ENCODE results near the gene MEF2B.

Gene MEF2B

DNA sequence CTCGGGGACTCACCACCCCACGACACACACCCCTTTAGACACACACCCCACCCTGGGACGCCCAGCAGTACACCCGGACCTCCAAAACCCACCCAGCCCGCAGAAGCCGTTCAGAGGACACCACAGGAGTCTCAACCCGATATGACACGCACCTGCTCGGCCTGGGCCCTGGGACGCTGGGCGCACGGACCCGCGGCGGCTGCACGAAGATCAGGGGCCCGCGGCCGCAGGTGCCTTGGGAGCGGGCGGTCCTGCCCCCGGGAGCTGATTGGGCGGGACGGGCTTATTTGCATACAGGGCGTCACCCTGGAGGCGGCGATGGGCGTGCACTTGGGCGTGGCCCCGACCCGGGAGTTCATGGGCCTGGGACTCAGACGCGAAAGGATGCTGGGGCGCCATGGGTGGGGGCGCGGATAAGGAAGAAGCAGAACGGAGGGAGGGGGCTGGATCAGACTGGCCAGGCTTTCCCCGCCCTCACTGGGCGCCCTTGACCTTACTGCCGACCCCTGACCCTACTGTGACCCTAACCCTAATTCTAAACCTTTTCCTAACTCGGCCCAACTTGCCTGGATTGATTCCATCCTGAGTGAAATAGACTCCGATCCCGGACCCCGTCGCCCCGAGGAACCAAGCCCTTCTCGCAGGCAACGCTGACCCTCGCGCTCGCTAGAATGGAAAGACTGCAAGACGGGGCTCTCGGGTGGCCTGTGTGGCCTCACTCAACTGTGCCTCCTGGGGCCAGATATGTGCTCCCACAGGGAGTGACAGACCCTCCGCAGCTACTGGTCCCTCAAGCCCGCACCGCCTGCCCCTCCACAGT lies at the start of gene MEF2B:
TSS of gene MEF2B (minus strand) at position 211 of the 820 bp plus-strand sequence. CDS start 19,528 bp downstream, outside the sequence.
- DNase-seq (ENCODE audit: low spot score): peak; percentile 95

DNA sequence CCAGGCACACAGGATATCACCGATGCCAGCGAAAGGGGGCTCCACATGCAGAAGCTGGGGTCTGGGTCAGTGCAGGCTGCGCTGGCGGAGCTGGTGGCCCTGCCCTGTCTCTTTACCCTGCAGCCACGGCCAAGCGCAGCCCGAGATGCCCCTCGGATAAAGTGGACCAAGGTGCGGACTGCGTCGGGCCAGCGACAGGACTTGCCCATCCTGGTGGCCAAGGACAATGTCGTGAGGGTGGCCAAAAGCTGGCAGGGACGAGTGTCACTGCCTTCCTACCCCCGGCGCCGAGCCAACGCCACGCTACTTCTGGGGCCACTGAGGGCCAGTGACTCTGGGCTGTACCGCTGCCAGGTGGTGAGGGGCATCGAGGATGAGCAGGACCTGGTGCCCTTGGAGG lies 48.8 kb upstream of the MEF2B start:
- no peak for DNase-seq (ENCODE audit: low spot score)

DNA sequence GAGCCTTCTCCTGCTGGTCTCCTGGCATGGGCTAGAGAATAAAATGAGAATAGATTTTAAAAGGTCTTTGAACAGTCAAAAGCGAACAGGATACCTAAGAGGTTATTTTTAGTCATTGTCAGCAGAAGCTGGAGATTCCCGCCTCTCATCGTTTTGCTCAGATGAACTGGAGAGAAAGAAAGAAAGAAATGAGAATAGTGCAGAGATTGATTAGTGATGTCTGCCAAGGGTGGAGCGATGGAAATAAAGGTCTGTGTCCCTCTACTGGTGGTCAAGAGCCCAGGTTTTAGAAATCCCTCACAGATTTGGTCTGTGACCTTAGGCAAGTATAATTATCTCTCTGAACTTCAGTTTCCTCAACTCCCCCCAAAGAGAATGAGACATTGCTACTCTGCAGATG lies 47.0 kb upstream of the MEF2B start:
- no peak for DNase-seq (ENCODE audit: low spot score)

DNA sequence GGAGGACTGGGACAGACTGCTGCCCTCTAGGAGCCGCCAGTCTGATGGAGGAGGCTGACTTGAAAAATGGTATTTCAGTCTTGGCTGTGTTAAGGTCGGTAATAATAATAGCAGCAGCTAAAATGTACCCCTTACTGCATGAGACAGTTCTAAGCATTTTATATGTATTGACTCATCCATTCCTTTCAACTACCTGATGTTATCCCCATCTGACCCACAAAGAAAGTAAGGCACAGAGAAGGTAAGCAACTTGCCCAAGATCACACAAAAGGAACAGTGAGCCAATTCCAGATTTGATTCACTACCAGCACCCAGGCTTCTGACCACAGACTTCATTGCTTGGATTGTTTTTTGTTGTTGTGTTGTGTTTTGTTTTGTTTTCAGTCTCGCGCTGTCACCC lies 45.7 kb upstream of the MEF2B start:
- DNase-seq (ENCODE audit: low spot score): no peak

DNA sequence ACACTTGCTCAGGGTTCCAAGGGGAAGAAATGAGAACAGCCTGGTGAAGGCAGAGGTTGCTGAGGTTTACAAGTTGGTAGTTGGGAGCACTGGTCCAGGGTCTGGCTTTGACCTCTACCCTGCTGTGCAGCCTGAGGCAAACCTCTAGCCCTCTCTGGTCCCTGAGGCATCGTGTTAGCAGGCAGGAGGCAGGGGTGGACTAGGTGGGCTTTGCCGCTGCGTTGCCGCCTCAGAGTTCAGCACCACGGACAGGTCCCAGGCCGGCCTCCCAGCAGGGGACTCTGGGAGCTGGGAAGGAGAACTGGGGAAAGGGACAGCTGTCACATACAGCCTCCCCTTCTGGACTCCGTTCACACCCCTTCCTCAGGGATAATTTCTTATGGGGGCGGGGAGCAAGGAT lies 44.8 kb upstream of the MEF2B start:
- DNase-seq (ENCODE audit: low spot score): peak; percentile 73

DNA sequence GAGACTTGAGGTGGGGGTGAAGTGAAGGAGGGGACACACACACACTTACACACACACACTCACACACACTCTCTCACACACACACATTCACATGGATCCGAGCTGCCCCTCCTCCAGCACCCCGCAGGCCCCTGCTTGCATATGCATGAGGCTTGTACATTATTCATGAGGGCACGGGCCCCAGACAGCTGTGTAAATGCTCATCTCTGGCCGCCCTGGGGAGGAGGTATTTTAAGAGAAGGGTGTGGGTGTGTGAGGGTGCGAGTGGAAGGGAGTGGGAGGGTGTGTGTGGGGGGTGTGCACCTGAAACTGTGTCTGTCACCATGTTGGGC lies 44.1 kb upstream of the MEF2B start:
- no peak for DNase-seq (ENCODE audit: low spot score)

DNA sequence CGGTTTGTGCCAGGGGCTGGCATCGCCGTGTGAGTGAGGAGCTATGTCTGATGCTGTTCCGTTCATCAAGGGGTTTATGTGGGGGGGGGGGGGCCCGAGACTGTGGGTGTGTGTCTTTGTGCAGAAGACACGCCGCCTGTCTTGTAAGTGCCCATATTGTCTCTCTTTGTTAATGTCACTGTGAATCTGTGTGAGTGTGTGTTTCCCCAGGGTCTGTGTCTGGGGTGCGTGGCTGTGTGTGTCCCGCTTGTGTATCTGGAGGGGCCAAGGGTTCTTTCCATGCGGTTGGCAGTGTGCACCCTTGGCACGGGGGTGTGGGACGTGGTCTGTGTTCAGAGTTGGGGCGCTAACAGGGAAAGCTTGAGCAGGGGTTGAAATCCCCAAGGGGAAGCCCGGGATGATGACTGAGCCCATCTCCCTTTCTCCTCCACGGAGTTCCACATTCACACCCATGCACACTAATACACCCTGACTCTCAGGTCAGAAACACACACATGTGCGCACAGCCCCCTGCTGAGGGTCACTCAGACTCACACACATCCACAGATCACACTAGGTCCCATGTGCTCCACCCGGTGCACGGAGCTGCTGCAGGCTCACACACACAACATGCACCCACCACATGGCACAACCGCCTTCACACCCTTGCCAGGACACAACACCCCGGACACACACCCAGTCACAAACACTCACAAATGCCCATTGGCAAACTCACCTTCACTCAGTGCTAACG lies 43.5 kb upstream of the MEF2B start:
- DNase-seq (ENCODE audit: low spot score): no peak

DNA sequence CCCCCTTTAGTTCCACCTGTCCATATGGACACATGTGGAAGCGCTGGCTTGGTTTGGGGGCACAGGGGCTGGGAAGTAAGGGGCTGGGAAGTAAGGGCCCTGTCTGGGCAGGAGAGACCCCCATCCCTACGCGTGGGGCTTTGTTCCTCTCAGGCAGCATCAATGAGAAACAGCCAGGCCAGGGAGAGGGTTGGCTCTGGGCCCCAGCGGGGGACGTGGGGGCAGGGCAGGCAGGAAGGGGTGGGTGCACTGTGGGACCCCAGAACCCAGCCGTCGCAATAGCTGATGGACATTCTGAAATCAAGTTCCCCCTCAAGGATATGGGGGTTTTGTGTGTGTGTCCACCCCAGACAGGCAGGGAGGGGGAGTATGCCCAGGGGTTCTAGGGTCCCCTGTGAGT lies 42.9 kb upstream of the MEF2B start:
- DNase-seq (ENCODE audit: low spot score): no peak

DNA sequence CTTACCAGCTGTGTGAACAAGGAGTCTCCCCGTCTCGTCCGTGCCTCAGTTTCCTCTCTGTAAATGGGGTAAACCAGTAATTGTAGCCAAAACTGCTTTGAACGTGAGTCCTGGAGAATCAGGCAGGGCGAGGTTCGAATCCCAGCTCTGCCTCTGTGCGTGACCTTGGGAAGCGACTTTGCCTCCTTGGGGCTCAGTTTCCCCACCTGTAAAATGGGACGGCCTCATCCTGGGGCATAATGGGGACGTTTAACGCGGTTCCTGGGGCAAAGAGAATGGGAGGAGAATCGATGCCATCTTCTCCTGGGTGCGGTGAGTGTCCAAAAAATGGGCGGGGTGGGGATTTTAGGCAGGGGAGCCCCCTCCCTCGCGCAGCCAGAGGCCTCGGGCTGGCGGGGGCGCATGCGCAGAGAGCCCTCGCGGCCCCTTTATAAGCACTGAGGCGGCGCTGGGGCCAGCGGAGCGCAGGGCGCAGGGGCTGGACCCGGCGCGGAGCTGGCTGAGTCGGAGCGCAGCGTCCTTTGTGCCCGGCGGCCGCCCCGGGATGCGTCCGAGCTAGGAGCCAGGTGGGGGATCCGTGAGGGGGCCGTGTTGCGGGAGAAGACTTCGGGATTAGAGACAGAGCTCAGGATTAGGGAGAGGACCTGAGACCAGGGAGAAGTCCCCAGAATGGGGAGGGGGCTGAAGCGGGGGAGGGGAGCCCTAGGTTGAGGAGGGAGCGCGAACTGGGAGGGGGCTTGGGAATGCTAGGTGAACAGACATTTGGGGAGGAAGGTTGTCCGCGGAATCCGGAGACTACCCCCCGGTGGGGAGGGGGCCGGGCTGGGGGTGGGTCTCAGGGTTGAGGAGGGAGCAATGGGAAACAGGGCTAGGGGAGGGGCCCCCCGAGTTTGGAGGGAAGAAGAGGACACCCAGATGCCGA lies 41.7 kb upstream of the MEF2B start, which contains the start of gene NCAN:
TSS of gene NCAN (plus strand) at position 460 of the 922 bp plus-strand sequence. CDS start 4,996 bp downstream, outside the sequence.
- DNase-seq (ENCODE audit: low spot score): no peak

DNA sequence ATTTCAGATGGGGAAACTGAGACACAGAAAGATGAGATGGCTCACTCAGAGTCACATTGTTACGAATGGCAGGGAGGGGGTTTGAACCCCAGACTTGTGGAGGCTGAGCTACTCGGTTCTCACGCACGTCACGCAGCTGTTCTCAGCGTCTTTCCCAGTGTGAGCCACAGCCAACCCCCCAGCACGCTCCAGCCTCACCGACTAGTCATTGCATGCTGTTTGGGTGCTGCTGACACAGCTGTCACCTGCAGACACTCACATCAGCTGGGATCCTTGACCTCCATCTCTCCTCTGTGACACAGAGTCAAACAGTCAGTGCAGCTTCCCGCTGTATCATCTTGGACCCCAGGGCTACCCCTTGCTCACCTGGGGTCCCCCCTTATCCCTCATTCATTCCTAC lies 39.3 kb upstream of the MEF2B start:
- DNase-seq (ENCODE audit: low spot score): no peak

DNA sequence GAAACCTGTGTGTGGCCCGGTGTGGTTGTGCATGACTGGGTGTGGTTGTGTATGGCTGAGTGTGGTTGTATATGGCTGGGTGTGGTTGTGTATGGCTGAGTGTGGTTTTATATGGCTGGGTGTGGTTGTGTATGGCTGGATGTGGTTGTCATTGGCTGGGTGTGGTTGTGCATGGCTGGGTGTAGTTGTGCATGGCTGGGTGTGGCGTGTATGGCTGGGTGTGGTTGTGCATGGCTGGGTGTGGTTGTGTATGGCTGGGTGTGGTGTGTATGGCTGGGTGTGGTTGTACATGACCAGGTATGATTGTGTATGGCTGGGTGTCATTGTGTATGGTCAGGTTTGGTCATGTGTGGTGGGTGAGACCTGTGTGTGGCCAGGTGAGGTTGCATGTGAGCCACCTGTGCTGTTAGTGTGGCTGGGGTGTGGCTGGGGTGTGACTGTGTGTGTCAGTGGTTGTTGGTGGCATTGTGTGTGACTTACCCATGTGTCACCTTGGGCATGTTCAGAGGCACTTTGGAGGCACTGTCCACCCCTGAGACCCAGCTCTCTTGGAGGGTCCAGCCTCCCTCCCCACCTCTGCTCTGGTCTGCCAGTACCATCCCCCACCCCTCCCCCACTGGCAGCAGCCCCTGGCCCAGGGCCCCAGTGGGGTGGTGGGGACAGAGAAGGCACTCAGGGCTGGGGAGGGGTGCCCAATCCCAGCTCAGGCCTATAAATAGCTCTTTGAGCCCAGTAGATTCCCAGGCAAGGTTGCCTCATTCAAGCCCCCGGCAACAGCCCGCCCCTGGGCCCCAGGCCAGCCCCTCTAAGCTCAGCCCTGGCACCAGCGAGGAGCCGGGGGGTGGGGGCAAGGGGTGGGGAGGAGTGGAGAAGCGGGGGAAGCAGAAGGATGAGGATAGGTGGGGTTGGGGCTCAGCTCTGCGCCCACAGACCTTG lies 37.8 kb upstream of the MEF2B start:
- no peak for DNase-seq (ENCODE audit: low spot score)

DNA sequence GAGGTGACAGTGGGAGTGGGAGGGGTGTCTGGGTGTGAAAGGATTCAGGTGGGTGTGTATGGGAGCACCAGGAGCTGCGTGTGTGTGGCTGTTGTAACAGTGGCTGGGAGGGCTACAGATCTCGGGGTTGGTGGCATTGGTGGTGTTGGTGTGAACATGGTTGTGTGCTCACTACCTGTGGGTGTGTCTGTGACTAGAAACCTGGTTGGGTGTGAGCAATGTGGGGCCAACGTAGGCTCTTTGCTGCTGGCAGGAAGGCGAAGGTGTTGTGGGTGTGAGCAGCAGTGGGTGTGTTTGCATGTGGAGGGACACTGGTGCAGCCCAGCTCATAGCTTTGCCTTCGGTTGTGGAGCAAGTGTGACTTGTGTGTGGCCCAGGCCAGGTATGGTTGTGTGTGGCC lies 36.9 kb upstream of the MEF2B start:
- no peak for DNase-seq (ENCODE audit: low spot score)

DNA sequence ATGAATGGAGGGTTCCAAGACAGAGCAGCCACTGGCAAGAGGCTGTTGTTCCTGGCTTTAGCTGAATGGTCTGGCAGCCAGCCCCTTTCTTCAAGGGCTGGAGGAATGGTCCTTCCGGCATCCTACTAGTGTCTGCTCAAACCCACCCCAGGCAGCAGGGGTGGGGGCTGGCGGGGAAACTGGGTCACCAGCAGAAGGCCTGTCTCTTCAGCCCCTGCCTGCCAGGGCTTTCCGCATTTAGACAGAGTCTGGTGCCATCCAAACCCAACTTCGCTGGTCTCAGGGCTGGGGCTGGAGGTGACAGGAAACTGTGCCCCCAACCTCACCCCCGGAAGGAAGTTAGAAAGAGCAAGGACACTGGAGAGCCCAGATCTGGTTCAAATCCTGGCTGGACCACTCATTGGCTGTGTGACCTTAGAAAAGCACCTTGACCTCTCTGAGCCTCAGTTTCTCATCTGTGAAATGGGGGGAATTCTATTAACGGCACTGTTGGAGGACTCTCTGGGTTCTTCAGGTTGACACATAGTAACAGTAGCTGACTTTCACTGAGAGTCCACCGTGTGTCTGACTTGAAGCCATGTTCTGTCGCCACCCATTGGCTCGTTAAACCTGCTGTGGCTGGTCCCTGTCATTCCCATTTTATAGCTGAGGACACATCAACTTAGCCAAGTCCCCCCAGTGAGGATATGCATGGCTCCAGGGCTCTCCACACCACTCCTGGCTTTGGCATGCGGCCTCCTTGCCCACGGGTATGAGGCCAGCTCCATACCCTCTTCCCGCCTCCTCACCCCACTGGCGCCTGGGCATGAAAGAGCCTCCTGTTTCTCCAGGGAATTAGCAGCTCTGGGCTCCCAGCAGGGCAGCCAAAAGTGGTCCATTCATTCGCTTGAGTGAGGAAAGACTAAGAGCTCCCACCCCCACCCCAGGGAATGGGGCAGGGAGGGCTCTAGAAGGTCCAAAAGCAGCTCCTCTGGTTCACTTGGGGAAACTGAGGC lies 35.6 kb upstream of the MEF2B start:
- DNase-seq (ENCODE audit: low spot score): no peak

DNA sequence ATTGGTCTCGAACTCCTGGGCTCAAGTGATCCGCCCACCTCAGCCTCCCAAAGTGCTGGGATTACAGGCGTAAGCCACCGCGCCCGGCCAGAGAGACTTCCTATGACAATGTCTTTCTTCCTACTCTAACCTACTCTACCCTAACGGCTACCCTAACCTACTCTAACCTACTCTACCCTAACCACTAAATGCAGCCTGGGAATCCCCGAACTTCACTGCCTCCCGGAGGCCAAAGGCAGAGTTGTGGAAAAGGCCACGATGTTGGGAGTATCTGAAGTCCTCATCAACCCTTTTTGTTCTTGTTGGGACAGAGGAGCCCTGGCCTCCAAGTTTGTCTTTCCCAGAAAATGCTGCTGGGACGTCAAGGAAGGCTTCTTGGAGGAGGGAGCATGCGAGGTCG lies 34.1 kb upstream of the MEF2B start:
- no peak for DNase-seq (ENCODE audit: low spot score)

DNA sequence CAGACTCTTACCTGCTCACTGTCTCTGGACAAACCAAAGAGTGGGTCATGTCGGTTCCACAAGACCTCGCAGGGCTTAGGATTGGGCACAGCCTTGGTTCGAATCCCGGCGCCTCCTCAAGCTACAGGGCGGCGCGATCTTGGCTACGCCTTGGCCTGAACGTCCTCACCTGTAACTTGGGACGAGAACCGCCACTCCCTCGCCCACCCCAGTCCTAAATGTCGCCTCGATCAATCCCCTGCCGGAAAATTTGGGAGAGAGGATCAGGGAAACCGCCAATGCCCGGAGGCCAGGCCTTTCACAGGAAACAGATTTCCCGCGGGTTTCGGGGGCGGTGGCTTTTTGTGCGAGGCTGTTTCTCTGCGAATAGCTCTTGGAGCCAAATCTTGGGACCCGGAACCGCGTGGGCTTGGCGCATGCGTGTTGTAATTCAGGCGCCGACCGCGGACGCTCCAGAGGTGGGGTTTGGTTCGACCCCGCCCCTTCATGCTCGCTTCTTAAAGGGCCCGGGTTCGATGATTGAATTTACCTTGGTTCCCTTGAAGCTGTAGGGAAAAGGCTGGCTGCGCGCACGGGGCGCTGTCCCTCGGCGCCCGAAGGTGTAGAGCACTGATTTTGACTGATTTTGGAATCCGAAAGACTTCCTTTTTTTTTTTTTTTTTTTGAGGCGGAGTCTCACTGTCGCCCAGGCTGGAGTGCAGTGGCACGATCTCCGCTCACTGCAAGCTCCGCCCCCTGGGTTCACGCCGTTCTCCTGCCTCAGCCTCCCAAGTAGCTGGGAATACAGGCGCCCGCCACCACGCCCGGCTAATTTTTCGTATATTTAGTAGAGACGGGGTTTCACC lies 33.2 kb upstream of the MEF2B start, which contains the start of gene NR2C2AP:
TSS of gene NR2C2AP (minus strand) at position 403 of the 845 bp plus-strand sequence. CDS start at position 49, 354 bp downstream.
- peak; percentile 100 for DNase-seq (ENCODE audit: low spot score)

DNA sequence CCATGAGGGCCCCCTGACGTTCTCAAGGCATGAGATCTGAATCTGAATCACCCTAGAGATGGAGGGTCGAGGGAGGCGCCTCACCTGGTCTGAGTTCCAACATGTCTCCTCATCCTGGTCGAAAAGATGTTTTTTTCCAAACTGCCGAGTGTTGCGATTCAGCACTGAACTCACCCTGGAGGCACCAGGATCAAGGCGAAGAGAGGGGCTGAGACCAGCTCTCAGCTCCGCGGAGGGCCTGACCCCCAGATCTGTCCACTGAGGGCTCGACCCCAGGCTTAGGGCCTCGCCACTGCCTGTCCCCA lies 32.6 kb upstream of the MEF2B start:
- DNase-seq (ENCODE audit: low spot score): no peak

DNA sequence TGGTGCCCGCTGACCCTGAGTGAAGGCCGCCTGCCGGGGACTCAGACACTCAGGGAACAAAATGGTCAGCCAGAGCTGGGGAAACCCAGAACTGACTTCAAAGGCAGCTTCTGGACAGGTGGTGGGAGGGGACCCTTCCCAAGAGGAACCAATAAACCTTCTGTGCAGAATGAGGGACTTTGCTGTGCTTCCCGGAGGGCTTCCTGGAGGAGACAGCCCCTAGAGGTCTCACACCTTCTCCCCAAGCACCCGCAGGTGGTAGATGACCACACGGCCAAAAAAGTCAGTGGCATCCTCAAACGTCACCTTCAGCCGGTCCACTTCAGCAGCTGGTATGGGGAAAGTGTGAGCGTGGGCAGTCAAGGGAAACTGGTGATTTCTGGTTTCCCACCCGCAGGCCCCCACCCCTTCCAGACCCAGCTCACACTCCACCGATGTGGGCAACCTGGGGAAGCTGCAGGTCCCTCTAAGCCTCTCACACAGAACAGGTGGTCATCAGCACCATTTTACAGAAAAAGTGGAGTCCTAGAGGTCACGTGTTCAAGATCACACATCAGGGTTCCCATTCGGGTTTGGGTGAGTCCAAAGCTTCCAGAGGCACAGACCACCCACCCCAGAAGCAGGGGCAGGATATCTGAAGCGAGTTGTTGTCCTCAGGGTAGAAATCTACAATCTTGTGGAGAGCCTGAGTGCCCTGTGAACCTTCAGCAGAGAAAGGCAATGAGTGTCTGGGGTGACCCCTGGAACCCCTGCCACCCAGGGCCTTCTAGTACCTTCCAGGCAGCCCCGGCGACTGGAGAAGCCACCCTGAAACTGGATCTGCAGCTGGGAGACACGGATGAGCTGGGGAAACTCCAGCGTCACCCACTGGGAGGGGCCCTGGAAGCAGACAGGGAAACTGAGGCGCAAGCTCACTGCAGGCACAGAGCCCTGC lies 31.9 kb upstream of the MEF2B start:
- DNase-seq (ENCODE audit: low spot score): no peak

DNA sequence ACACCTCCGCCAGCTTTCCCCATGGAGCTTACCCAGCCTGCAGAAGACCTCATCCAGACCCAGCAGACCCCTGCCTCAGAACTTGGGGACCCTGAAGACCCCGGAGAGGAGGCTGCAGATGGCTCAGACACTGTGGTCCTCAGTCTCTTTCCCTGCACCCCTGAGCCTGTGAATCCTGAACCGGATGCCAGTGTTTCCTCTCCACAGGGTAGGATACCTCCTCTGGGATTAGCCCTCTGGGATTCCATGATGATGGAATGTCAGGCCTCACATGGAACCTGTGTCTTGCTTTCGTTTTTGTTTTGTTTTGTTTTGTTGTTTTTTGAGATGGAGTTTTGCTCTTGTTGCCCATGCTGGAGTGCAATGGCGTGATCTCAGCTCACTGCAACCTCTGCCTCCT lies 23.9 kb upstream of the MEF2B start:
- DNase-seq (ENCODE audit: low spot score): no peak

All from AG20443 (cell line).